ENCODE results near the gene DSG3.

Gene DSG3

GRCh38 chr18:31447530-31448191 is at the start of gene DSG3:
Gene DSG3, plus strand, starts transcription at chr18:31447741. Its CDS starts 137 bp downstream, at chr18:31447878.
- no peak within 1 kb of the TSS for H3K4me2 ChIP-seq (ENCODE audit: low read length)
- no peaks in the 10 kb centered on the region for H3K4me1 ChIP-seq (ENCODE audit: insufficient read depth, low read length, severe bottlenecking)
- TF ChIP-seq CTCF (IDR thresholded peaks at IDR 0.05; ENCODE audit: low read length), result no peak
- TF ChIP-seq EZH2 (IDR thresholded peaks at IDR 0.05; ENCODE audit: borderline replicate concordance, low read length), result no peak
- H3K79me2 ChIP-seq (ENCODE audit: insufficient read depth, low read length), result no peaks in the 10 kb centered on the region
- H3K4me3 ChIP-seq (ENCODE audit: low read depth, low read length, poor library complexity, severe bottlenecking), result no peak within 1 kb of the TSS
- no peaks in the 10 kb centered on the region for H4K20me1 ChIP-seq (ENCODE audit: insufficient read depth, low read length)
- no peaks in the 10 kb centered on the region for H3K9me3 ChIP-seq (ENCODE audit: low read length)
- H3K27ac ChIP-seq (ENCODE audit: low read depth, low read length, poor library complexity, severe bottlenecking), result no peak within 1 kb of the TSS
- no peaks in the 10 kb centered on the region for H3F3A ChIP-seq (ENCODE audit: insufficient read depth, low read length)
- no peaks in the 10 kb centered on the region for H3K36me3 ChIP-seq (ENCODE audit: insufficient read depth, low read length)
- no peaks in the 10 kb centered on the region for H3K27me3 ChIP-seq (ENCODE audit: insufficient read depth, low read length)
- H3K9me2 ChIP-seq (ENCODE audit: low read depth, low read length), result no peaks in the 10 kb centered on the region
- no peak within 1 kb of the TSS for H2AFZ ChIP-seq (ENCODE audit: low read length)
- no peak within 1 kb of the TSS for H3K9ac ChIP-seq (ENCODE audit: low read length)

- H3F3A ChIP-seq (ENCODE audit: insufficient read depth, low read length), result no peaks in the 10 kb centered on the region
- no peaks in the 10 kb centered on the region for H3K9me3 ChIP-seq (ENCODE audit: low read length)
- no peaks in the 10 kb centered on the region for H3K79me2 ChIP-seq (ENCODE audit: insufficient read depth, low read length)
- no peaks in the 10 kb centered on the region for H3K36me3 ChIP-seq (ENCODE audit: insufficient read depth, low read length)
- no peaks in the 10 kb centered on the region for H4K20me1 ChIP-seq (ENCODE audit: insufficient read depth, low read length)
- no peak overlapping the region for H3K9ac ChIP-seq (ENCODE audit: low read length)
- H3K27me3 ChIP-seq (ENCODE audit: insufficient read depth, low read length), result no peaks in the 10 kb centered on the region
- H3K9me2 ChIP-seq (ENCODE audit: low read depth, low read length), result no peaks in the 10 kb centered on the region
- no peak overlapping the region for H3K4me3 ChIP-seq (ENCODE audit: low read depth, low read length, poor library complexity, severe bottlenecking)
- H3K27ac ChIP-seq (ENCODE audit: low read depth, low read length, poor library complexity, severe bottlenecking), result no peak overlapping the region
- no peaks in the 10 kb centered on the region for H3K4me1 ChIP-seq (ENCODE audit: insufficient read depth, low read length, severe bottlenecking)
- H2AFZ ChIP-seq (ENCODE audit: low read length), result no peak overlapping the region
- TF ChIP-seq EZH2 (IDR thresholded peaks at IDR 0.05; ENCODE audit: borderline replicate concordance, low read length) (no peak), CTCF (IDR thresholded peaks at IDR 0.05; ENCODE audit: low read length) (no peak)
- no peak overlapping the region for H3K4me2 ChIP-seq (ENCODE audit: low read length)
Measured at GRCh38 chr18:31398191-31398590, 49.4 kb upstream of the DSG3 start.

- Histone ChIP-seq H3F3A (ENCODE audit: insufficient read depth, low read length) (no peaks in the 10 kb centered on the region), H3K4me2 (ENCODE audit: low read length) (no peak overlapping the region), H3K27ac (ENCODE audit: low read depth, low read length, poor library complexity, severe bottlenecking) (no peak overlapping the region), H2AFZ (ENCODE audit: low read length) (no peak overlapping the region), H3K9ac (ENCODE audit: low read length) (no peak overlapping the region), H3K36me3 (ENCODE audit: insufficient read depth, low read length) (no peaks in the 10 kb centered on the region), H3K4me3 (ENCODE audit: low read depth, low read length, poor library complexity, severe bottlenecking) (no peak overlapping the region), H3K27me3 (ENCODE audit: insufficient read depth, low read length) (no peaks in the 10 kb centered on the region), H3K9me3 (ENCODE audit: low read length) (no peaks in the 10 kb centered on the region), H4K20me1 (ENCODE audit: insufficient read depth, low read length) (no peaks in the 10 kb centered on the region), H3K4me1 (ENCODE audit: insufficient read depth, low read length, severe bottlenecking) (no peaks in the 10 kb centered on the region), H3K9me2 (ENCODE audit: low read depth, low read length) (no peaks in the 10 kb centered on the region), H3K79me2 (ENCODE audit: insufficient read depth, low read length) (no peaks in the 10 kb centered on the region)
- no peak for TF ChIP-seq EZH2 (IDR thresholded peaks at IDR 0.05; ENCODE audit: borderline replicate concordance, low read length)
- TF ChIP-seq CTCF (IDR thresholded peaks at IDR 0.05; ENCODE audit: low read length), result no peak
Measured at GRCh38 chr18:31399306-31400032, 48.1 kb upstream of the DSG3 start.

All from OCI-LY1 (cell line).